Measurements from ENCODE around the gene PCSK2. TPM values are rescaled to one million over a fixed set of nuclear protein-coding genes. Genes with fewer than 3 reads are reported as not detected.

The PCSK2 gene
- polyA plus RNA-seq, 1 donor from 2014 or later = 27.9 TPM

DNA sequence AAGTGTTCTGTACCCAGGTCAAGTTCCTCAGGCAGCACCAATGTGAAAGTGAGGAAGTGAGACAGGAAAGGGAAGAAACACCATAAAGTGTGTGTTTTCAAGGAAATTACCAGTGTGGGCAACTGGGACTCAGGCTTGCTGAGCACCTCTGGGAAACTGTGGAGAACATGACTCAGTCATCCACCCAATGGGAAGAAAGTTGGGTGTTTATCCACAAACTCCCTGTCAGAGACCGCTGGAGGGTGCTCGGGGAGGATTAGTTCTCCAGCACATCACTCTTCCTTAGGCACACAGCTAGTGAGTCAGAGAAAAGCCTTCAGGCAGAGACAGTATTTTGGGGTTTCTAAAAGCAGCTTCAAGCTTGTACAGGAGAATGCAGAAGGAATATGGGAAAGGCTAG, 93.6 kb downstream of the PCSK2 start:
- Histone ChIP-seq H3K36me3 (ENCODE audit: insufficient read depth, low read length) (no peaks in the 10 kb centered on the region), H3K27me3 (ENCODE audit: insufficient read depth, low read depth, low read length) (no peaks in the 10 kb centered on the region), H3K9ac (ENCODE audit: low read length) (no peak overlapping the region), H3F3A (ENCODE audit: insufficient read depth, low read length, poor library complexity, severe bottlenecking) (no peaks in the 10 kb centered on the region), H3K27ac (ENCODE audit: low read length) (no peak overlapping the region), H3K4me2 (ENCODE audit: low read length) (no peak overlapping the region), H4K20me1 (ENCODE audit: insufficient read depth) (no peaks in the 10 kb centered on the region), H2AFZ (ENCODE audit: low read depth, low read length) (no peak overlapping the region), H3K79me2 (replicated peaks; ENCODE audit: insufficient read depth, low read length) (no peaks in the 10 kb centered on the region), H3K9me3 (ENCODE audit: low read length) (no peaks in the 10 kb centered on the region), H3K9me2 (ENCODE audit: insufficient read depth, low read length) (no peaks in the 10 kb centered on the region), H3K4me3 (ENCODE audit: low read length) (no peak overlapping the region)
- no peak for TF ChIP-seq EP300 (conservative IDR thresholded peaks at IDR 0.05; ENCODE audit: poor library complexity, severe bottlenecking)
- no peak for TF ChIP-seq RAD21 (conservative IDR thresholded peaks at IDR 0.05)
- no peak for TF ChIP-seq SMC3 (conservative IDR thresholded peaks at IDR 0.05; ENCODE audit: poor library complexity)
- TF ChIP-seq, protein P1, sequence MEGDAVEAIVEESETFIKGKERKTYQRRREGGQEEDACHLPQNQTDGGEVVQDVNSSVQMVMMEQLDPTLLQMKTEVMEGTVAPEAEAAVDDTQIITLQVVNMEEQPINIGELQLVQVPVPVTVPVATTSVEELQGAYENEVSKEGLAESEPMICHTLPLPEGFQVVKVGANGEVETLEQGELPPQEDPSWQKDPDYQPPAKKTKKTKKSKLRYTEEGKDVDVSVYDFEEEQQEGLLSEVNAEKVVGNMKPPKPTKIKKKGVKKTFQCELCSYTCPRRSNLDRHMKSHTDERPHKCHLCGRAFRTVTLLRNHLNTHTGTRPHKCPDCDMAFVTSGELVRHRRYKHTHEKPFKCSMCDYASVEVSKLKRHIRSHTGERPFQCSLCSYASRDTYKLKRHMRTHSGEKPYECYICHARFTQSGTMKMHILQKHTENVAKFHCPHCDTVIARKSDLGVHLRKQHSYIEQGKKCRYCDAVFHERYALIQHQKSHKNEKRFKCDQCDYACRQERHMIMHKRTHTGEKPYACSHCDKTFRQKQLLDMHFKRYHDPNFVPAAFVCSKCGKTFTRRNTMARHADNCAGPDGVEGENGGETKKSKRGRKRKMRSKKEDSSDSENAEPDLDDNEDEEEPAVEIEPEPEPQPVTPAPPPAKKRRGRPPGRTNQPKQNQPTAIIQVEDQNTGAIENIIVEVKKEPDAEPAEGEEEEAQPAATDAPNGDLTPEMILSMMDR (IDR thresholded peaks at IDR 0.05; ENCODE audit: poor library complexity, severe bottlenecking) = no peak
- no peak for TF ChIP-seq EZH2 (IDR thresholded peaks at IDR 0.05; ENCODE audit: borderline replicate concordance, insufficient read depth, low read length, poor library complexity, severe bottlenecking)
- no peak for TF ChIP-seq TAF1 (IDR thresholded peaks at IDR 0.05; ENCODE audit: low read depth)
- TF ChIP-seq MXI1 (conservative IDR thresholded peaks at IDR 0.05; ENCODE audit: poor library complexity, severe bottlenecking) = no peak
- no peak for TF ChIP-seq REST (IDR thresholded peaks at IDR 0.05; ENCODE audit: borderline replicate concordance)
- TF ChIP-seq POLR2AphosphoS5 (IDR thresholded peaks at IDR 0.05) = no peak

DNA sequence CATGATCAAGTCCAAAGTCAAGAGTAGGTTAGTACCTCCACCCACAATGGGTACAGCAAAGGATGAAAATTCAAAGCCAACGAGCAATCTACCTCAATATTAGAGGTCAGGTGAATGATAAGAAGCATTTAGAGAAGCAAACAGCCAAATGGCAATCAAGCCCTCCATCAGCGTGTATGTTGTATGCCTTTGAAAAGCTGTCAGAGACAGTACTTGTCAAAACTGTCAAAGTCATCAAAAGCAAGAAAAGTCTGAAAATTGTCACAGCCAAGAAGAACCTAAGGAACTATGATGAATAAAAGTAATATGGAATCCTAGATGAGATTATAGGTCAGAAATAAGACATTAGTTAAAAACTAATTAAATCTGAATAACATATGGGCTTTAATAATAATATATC, 99.3 kb downstream of the PCSK2 start:
- H4K20me1 ChIP-seq (ENCODE audit: insufficient read depth) = no peaks in the 10 kb centered on the region
- no peak overlapping the region for H3K4me2 ChIP-seq (ENCODE audit: low read length)
- H2AFZ ChIP-seq (ENCODE audit: low read depth, low read length) = no peak overlapping the region
- H3K79me2 ChIP-seq (replicated peaks; ENCODE audit: insufficient read depth, low read length) = no peaks in the 10 kb centered on the region
- TF ChIP-seq EP300 (conservative IDR thresholded peaks at IDR 0.05; ENCODE audit: poor library complexity, severe bottlenecking) (peak; percentile 94), POLR2AphosphoS5 (IDR thresholded peaks at IDR 0.05) (peak; percentile 55), TAF1 (IDR thresholded peaks at IDR 0.05; ENCODE audit: low read depth) (no peak)
- no peaks in the 10 kb centered on the region for H3F3A ChIP-seq (ENCODE audit: insufficient read depth, low read length, poor library complexity, severe bottlenecking)
- no peak overlapping the region for H3K9ac ChIP-seq (ENCODE audit: low read length)
- no peaks in the 10 kb centered on the region for H3K9me3 ChIP-seq (ENCODE audit: low read length)
- no peaks in the 10 kb centered on the region for H3K36me3 ChIP-seq (ENCODE audit: insufficient read depth, low read length)
- H3K27me3 ChIP-seq (ENCODE audit: insufficient read depth, low read depth, low read length) = no peaks in the 10 kb centered on the region
- no peak overlapping the region for H3K4me3 ChIP-seq (ENCODE audit: low read length)
- H3K27ac ChIP-seq (ENCODE audit: low read length) = no peak overlapping the region
- H3K9me2 ChIP-seq (ENCODE audit: insufficient read depth, low read length) = no peaks in the 10 kb centered on the region
